Liver (tissue), 3 donors: ENCODE results near the gene SH2D3A.

Experiments used
- CTCF ChIP-seq: fragments of 150-350 bp; IDR thresholded peaks from 2 replicates; pipeline ENCODE4 v1.5.1; 2017; ENCODE audit warnings: improper control_type of control experiment, low read depth, low read length; ENCODE audit not compliant: missing input control
- FOXA1 ChIP-seq: IDR thresholded peaks from 2 replicates; pipeline ENCODE4 v1.6.1; 2016; ENCODE audit warnings: antibody characterized with exemption
- GABPA ChIP-seq, 2 donors: IDR thresholded peaks in 1 of 2; conservative IDR thresholded peaks in 1 of 2; 2 replicates each; pipeline ENCODE4 v1.6.1; 2016; ENCODE audit warnings: antibody characterized with exemption in 2 of 2, mild to moderate bottlenecking in 1 of 2, moderate library complexity in 1 of 2
- HNF4G ChIP-seq: IDR thresholded peaks from 2 replicates; pipeline ENCODE4 v1.6.1; 2016; ENCODE audit warnings: antibody characterized with exemption
- JUND ChIP-seq, 2 donors: IDR thresholded peaks; 2 replicates each; pipeline ENCODE4 v1.6.1; 2016; ENCODE audit warnings: antibody characterized with exemption in 2 of 2
- NR2F2 ChIP-seq: IDR thresholded peaks from 2 replicates; pipeline ENCODE4 v1.6.1; 2016; ENCODE audit warnings: antibody characterized with exemption
- RAD21 ChIP-seq, 2 donors: IDR thresholded peaks; 2 replicates each; pipeline ENCODE4 v1.6.1; 2016; ENCODE audit warnings: antibody characterized with exemption in 2 of 2, mild to moderate bottlenecking in 2 of 2
- RXRA ChIP-seq, 2 donors: IDR thresholded peaks; 2 replicates each; pipeline ENCODE4 v1.6.1; 2017 to 2018; ENCODE audit warnings: antibody characterized with exemption in 2 of 2, mild to moderate bottlenecking in 1 of 2
- SP1 ChIP-seq: IDR thresholded peaks from 2 replicates; pipeline ENCODE4 v1.6.1; 2018; ENCODE audit warnings: antibody characterized with exemption, mild to moderate bottlenecking
- TAF1 ChIP-seq: conservative IDR thresholded peaks from 2 replicates; pipeline ENCODE4 v1.6.1; 2016; ENCODE audit warnings: antibody characterized with exemption, mild to moderate bottlenecking
- TF ChIP-seq, protein P1 (sequence below): IDR thresholded peaks from 2 replicates; pipeline ENCODE4 v1.6.1; 2016; ENCODE audit warnings: antibody characterized with exemption, mild to moderate bottlenecking
- TF ChIP-seq, protein P2 (sequence below): IDR thresholded peaks from 2 replicates; pipeline ENCODE4 v1.6.1; 2016; ENCODE audit warnings: antibody characterized with exemption
- donor health status: healthy.
- donor health status: healthy.

- no peak for TF ChIP-seq CTCF
- TF ChIP-seq, protein P1, sequence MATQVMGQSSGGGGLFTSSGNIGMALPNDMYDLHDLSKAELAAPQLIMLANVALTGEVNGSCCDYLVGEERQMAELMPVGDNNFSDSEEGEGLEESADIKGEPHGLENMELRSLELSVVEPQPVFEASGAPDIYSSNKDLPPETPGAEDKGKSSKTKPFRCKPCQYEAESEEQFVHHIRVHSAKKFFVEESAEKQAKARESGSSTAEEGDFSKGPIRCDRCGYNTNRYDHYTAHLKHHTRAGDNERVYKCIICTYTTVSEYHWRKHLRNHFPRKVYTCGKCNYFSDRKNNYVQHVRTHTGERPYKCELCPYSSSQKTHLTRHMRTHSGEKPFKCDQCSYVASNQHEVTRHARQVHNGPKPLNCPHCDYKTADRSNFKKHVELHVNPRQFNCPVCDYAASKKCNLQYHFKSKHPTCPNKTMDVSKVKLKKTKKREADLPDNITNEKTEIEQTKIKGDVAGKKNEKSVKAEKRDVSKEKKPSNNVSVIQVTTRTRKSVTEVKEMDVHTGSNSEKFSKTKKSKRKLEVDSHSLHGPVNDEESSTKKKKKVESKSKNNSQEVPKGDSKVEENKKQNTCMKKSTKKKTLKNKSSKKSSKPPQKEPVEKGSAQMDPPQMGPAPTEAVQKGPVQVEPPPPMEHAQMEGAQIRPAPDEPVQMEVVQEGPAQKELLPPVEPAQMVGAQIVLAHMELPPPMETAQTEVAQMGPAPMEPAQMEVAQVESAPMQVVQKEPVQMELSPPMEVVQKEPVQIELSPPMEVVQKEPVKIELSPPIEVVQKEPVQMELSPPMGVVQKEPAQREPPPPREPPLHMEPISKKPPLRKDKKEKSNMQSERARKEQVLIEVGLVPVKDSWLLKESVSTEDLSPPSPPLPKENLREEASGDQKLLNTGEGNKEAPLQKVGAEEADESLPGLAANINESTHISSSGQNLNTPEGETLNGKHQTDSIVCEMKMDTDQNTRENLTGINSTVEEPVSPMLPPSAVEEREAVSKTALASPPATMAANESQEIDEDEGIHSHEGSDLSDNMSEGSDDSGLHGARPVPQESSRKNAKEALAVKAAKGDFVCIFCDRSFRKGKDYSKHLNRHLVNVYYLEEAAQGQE: no peak
- no peak for TF ChIP-seq FOXA1
- TF ChIP-seq, protein P2, sequence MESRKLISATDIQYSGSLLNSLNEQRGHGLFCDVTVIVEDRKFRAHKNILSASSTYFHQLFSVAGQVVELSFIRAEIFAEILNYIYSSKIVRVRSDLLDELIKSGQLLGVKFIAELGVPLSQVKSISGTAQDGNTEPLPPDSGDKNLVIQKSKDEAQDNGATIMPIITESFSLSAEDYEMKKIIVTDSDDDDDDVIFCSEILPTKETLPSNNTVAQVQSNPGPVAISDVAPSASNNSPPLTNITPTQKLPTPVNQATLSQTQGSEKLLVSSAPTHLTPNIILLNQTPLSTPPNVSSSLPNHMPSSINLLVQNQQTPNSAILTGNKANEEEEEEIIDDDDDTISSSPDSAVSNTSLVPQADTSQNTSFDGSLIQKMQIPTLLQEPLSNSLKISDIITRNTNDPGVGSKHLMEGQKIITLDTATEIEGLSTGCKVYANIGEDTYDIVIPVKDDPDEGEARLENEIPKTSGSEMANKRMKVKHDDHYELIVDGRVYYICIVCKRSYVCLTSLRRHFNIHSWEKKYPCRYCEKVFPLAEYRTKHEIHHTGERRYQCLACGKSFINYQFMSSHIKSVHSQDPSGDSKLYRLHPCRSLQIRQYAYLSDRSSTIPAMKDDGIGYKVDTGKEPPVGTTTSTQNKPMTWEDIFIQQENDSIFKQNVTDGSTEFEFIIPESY: no peak
- no peak for TF ChIP-seq RXRA (IDR thresholded peaks at IDR 0.05)
- no peak for TF ChIP-seq TAF1
- TF ChIP-seq SP1: no peak
- TF ChIP-seq HNF4G: no peak
- TF ChIP-seq JUND (IDR thresholded peaks at IDR 0.05): no peak
- no peak for TF ChIP-seq NR2F2
- TF ChIP-seq GABPA (IDR thresholded peaks at IDR 0.05 in 1 of 2, conservative IDR thresholded peaks at IDR 0.05 in 1 of 2): no peak
- no peak for TF ChIP-seq RAD21 (IDR thresholded peaks at IDR 0.05)
These were observed 35.4 kb downstream of the SH2D3A start for GRCh38 chr19:6731822-6732221.
